GM13977 (cell line): Measurements from ENCODE around the gene SIRT3.
"Not testable (repeated sequence)": the region's sequence is repeated elsewhere in the genome, so short reads cannot be mapped to it uniquely, and the experiment has no call there.

Experiments used
- DNase-seq: peaks from one replicate; pipeline ENCODE4 v3.0.0; 2012; ENCODE audit warnings: low spot score
- CTCF ChIP-seq: IDR thresholded peaks from 2 replicates; pipeline ENCODE4 v1.5.1; 2012; ENCODE audit warnings: mild to moderate bottlenecking, control low read depth; ENCODE audit not compliant: insufficient read depth; ENCODE audit errors: extremely low read depth, missing control alignments
- in situ Hi-C: fragments of 300-500 bp; cut with MboI; formaldehyde crosslinking; loops from one replicate; pipeline ENCODE4 v1.12.0; 2022; ENCODE audit warnings: low sequenced_read_pairs, low pct_unique_long_range_greater_than_20kb, mixed read lengths, inconsistent platforms; ENCODE audit not compliant: unreplicated experiment

SIRT3 gene

GRCh38 chr11:221998-222789 is 13.9 kb downstream of the SIRT3 start:
- no peak for DNase-seq
- no peak for TF ChIP-seq CTCF
- in situ Hi-C loops, result no loop called here

- in situ Hi-C loops, result no loop called here
- TF ChIP-seq CTCF, result no peak
- no peak for DNase-seq
Measured at GRCh38 chr11:221539-221938, 14.6 kb downstream of the SIRT3 start.

GRCh38 chr11:220641-221215 is 15.4 kb downstream of the SIRT3 start:
- DNase-seq, in situ Hi-C loops: not testable (repeated sequence)

GRCh38 chr11:218815-219593 is 17.1 kb downstream of the SIRT3 start:
- in situ Hi-C loops, result no loop called here
- DNase-seq, result no peak

GRCh38 chr11:217704-218103 is 18.4 kb downstream of the SIRT3 start:
- TF ChIP-seq CTCF, result no peak
- DNase-seq, result no peak
- in situ Hi-C loops, result no loop called here

More at GRCh38 chr11:218815-219593, 17.1 kb downstream of the SIRT3 start:
- TF ChIP-seq CTCF, result no peak

GRCh38 chr11:216081-216974 is 19.8 kb downstream of the SIRT3 start:
- no peak for TF ChIP-seq CTCF
- in situ Hi-C loops, result no loop called here
- DNase-seq, result no peak
